Activated CD8-positive, alpha-beta T cell treated with anti-CD3 and anti-CD28 coated beads for 36 hours (primary cell): ENCODE results near the gene ATP2A2. TPM values are rescaled to one million over a fixed set of nuclear protein-coding genes. Genes with fewer than 3 reads are reported as not detected.

ENCODE experiments used
- ATAC-seq: fragments of 200-7000 bp; cut with Tn5 transposase; one replicate; pipeline ENCODE4 v1.10.0; 2021; ENCODE audit warnings: mild to moderate bottlenecking, moderate library complexity
- CTCF ChIA-PET: fragments of 350-600 bp; sonication (Branson Sonifier 250); formaldehyde crosslinking; loops from one replicate; lab custom pipeline; 2021; ENCODE audit warnings: antibody characterized with exemption; lab: Charles Lee
- POLR2A ChIA-PET: fragments of 350-600 bp; sonication (Branson Sonifier 250); formaldehyde crosslinking; loops from one replicate; lab custom pipeline; 2021; ENCODE audit warnings: antibody characterized with exemption; lab: Charles Lee
- DNase-seq: peaks from one replicate; pipeline ENCODE4 v3.0.0-alpha.2; 2020
- H3K27ac Mint-ChIP-seq: one replicate; pipeline ENCODE4 v1.8.0; 2021; ENCODE audit warnings: mild to moderate bottlenecking, mixed read lengths
- H3K27me3 Mint-ChIP-seq: one replicate; pipeline ENCODE4 v1.8.0; 2021; ENCODE audit warnings: mixed read lengths
- H3K36me3 Mint-ChIP-seq: one replicate; pipeline ENCODE4 v1.8.0; 2021; ENCODE audit warnings: low read depth, mixed read lengths
- H3K4me1 Mint-ChIP-seq: one replicate; pipeline ENCODE4 v1.8.0; 2021; ENCODE audit warnings: low read depth, mixed read lengths
- H3K4me3 Mint-ChIP-seq: one replicate; pipeline ENCODE4 v1.8.0; 2021; ENCODE audit warnings: mild to moderate bottlenecking, moderate library complexity, mixed read lengths
- H3K9me3 Mint-ChIP-seq: one replicate; pipeline ENCODE4 v1.8.0; 2021; ENCODE audit warnings: mixed read lengths
- intact Hi-C: fragments of 100-400 bp; cut with micrococcal nuclease; formaldehyde crosslinking; loops from one replicate; pipeline ENCODE4 v1.10.0; 2022
- total RNA-seq, 2 experiments: library from RNA; stranded (reverse); gene quantifications; one replicate each; pipeline ENCODE4 v1.2.3, GENCODE V29; 2021
- TF ChIP-seq, protein P1 (sequence below): fragments of 200-600 bp; IDR thresholded peaks from one replicate; pipeline ENCODE4 v1.8.0; 2022; ENCODE audit warnings: antibody characterized with exemption, mild to moderate bottlenecking

Gene ATP2A2
- total RNA-seq, 2 experiments from 2014 or later = 107 to 111 TPM

GRCh38 chr12:110287986-110288385 lies 6.9 kb downstream of the ATP2A2 start:
- H3K36me3 Mint-ChIP-seq = peaks cover 80% of the 10 kb centered on the region
- POLR2A ChIA-PET = interaction anchor here (1.0 to 1.6 kb wide), 3 partner anchors 9 to 13 kb away, joined by 3 to 6 read pairs (median 6); no protein-coding TSS in a partner anchor
- H3K9me3 Mint-ChIP-seq = no peaks in the 10 kb centered on the region
- CTCF ChIA-PET = interaction anchor here (1.5 kb wide), 1 partner anchor 32 kb away, joined by 3 read pairs; no protein-coding TSS in a partner anchor
- peaks cover 68% of the 10 kb centered on the region for H3K4me1 Mint-ChIP-seq
- no peak for ATAC-seq
- DNase-seq = no peak
- no peak overlapping the region for H3K4me3 Mint-ChIP-seq
- H3K27me3 Mint-ChIP-seq = no peaks in the 10 kb centered on the region
- TF ChIP-seq, protein P1, sequence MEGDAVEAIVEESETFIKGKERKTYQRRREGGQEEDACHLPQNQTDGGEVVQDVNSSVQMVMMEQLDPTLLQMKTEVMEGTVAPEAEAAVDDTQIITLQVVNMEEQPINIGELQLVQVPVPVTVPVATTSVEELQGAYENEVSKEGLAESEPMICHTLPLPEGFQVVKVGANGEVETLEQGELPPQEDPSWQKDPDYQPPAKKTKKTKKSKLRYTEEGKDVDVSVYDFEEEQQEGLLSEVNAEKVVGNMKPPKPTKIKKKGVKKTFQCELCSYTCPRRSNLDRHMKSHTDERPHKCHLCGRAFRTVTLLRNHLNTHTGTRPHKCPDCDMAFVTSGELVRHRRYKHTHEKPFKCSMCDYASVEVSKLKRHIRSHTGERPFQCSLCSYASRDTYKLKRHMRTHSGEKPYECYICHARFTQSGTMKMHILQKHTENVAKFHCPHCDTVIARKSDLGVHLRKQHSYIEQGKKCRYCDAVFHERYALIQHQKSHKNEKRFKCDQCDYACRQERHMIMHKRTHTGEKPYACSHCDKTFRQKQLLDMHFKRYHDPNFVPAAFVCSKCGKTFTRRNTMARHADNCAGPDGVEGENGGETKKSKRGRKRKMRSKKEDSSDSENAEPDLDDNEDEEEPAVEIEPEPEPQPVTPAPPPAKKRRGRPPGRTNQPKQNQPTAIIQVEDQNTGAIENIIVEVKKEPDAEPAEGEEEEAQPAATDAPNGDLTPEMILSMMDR = no peak
- no peak overlapping the region for H3K27ac Mint-ChIP-seq
- intact Hi-C loops = no loop called here

GRCh38 chr12:110289044-110289710 lies 8.1 kb downstream of the ATP2A2 start:
- ChIA-PET CTCF (interaction anchor here (1.3 kb wide), 1 partner anchor 188 kb away, joined by 4 read pairs; no protein-coding TSS in a partner anchor), POLR2A (interaction anchor here (0.6 to 2.5 kb wide), 6 partner anchors 9 to 118 kb away, joined by 3 to 13 read pairs (median 5); partner anchors contain the start of gene ATP2A2)
- TF ChIP-seq, protein P1 = no peak
- Mint-ChIP-seq H3K36me3 (peaks cover 73% of the 10 kb centered on the region), H3K4me1 (peaks cover 59% of the 10 kb centered on the region), H3K27me3 (no peaks in the 10 kb centered on the region), H3K27ac (peak overlapping the region; percentile 53), H3K4me3 (peak overlapping the region; percentile 17), H3K9me3 (no peaks in the 10 kb centered on the region)
- intact Hi-C loops = no loop called here
- no peak for DNase-seq
- peak; percentile 66 for ATAC-seq

GRCh38 chr12:110289711-110290078 lies 8.6 kb downstream of the ATP2A2 start:
- no peaks in the 10 kb centered on the region for H3K27me3 Mint-ChIP-seq
- ChIA-PET CTCF (interaction anchor here (1.3 kb wide), 1 partner anchor 189 kb away, joined by 4 read pairs; no protein-coding TSS in a partner anchor), POLR2A (interaction anchor here (0.6 to 2.5 kb wide), 5 partner anchors 9 to 117 kb away, joined by 3 to 13 read pairs (median 5); partner anchors contain the start of gene ATP2A2)
- TF ChIP-seq, protein P1 = no peak
- H3K36me3 Mint-ChIP-seq = peaks cover 71% of the 10 kb centered on the region
- H3K27ac Mint-ChIP-seq = peak overlapping the region; percentile 57
- H3K9me3 Mint-ChIP-seq = no peaks in the 10 kb centered on the region
- peaks cover 54% of the 10 kb centered on the region for H3K4me1 Mint-ChIP-seq
- intact Hi-C loops = no loop called here
- no peak overlapping the region for H3K4me3 Mint-ChIP-seq
- DNase-seq (no peak), ATAC-seq (no peak)

DNA sequence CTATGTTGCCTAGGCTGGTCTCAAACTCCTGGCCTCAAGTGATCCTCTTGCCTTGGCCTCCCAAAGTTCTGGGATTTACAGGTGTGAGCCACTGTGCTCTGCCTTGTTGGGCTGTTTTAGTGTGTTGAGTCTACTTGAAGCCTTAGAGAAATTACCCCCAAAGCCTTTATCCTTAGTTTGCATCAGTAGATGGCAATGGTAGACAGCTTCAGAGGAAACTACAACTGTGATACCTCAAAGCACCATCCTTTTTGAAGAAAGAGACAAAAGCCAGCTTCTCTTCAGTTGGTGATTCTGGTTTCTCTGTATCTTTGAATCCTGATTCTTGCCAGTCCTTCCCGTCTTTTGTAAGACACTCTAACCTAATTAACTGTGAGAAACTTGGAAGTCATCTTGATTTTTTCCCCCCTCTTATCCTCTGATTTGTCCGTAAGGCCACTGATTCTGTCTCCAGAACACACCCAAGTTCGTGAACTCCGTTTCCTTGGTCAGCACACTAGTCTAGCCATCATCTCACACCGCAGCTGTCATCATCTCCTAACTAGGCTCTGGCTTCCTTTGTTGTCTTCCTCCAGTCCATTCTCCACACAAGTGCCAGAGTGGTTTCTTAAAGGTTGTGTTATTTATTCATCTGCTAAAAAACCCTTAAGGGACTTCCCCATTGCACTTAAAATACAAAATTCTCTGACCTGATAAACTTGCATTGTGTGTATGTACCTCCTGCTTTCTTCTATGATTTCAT lies 20.2 kb downstream of the ATP2A2 start:
- Mint-ChIP-seq H3K4me1 (peaks cover 29% of the 10 kb centered on the region), H3K36me3 (peaks cover 44% of the 10 kb centered on the region), H3K27ac (peak overlapping the region; percentile 75), H3K4me3 (no peak overlapping the region), H3K9me3 (no peaks in the 10 kb centered on the region), H3K27me3 (no peaks in the 10 kb centered on the region)
- POLR2A ChIA-PET = interaction anchor here (0.9 to 1.0 kb wide), 3 partner anchors 8 to 20 kb away, joined by 3 to 6 read pairs (median 3); no protein-coding TSS in a partner anchor
- DNase-seq = no peak
- CTCF ChIA-PET = no interaction called here
- intact Hi-C loops = no loop called here
- ATAC-seq = peak; percentile 39
- TF ChIP-seq, protein P1 = no peak
